ENCODE results near the gene IKBKE. TPM values are rescaled to one million over a fixed set of nuclear protein-coding genes. Genes with fewer than 3 reads are reported as not detected.

The IKBKE gene
- polyA plus RNA-seq, 2 of the 4 experiments (the other 2 are of a cell fraction): 6.3 to 6.4 TPM

DNA sequence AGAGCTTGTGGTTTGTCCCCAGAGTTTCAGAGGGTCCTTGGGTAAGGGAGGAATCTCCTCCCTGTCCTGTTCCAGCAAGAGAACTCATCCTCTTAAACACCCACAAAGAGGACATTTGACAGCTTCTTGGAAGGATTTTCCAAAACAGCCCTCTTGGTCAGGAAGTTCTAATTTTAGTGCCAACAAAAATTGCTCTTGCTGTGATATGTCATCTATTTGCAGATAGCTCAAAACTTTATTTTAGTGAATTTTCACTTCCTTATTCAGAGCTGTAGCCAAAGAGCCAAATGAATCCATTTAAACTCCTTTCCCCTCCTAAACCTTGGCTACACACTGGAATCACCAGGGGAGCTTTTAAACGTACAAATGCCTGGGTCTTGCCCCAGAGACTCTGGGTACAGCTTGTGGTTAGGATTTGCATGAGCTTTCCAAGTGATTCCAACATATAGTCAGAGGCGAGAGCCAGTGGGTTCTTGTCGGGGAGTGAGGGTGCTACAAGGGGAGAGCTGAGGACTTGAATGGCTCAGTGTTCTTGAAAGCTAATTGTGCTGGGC is 25.3 kb downstream of the IKBKE start:
- H3K4me3 ChIP-seq: no peak overlapping the region
- CTCF ChIA-PET: interaction anchor here (0.6 to 10.1 kb wide), 11 partner anchors 7 to 486 kb away, joined by 3 to 121 read pairs (median 5); partner anchors contain the start of gene RASSF5
- H3K4me2 ChIP-seq: no peak overlapping the region
- peaks cover 6% of the 10 kb centered on the region; the same call in 1 of the 3 replicates for H3K4me1 ChIP-seq
- POLR2A ChIA-PET: no interaction called here
- TF ChIP-seq, protein P1, sequence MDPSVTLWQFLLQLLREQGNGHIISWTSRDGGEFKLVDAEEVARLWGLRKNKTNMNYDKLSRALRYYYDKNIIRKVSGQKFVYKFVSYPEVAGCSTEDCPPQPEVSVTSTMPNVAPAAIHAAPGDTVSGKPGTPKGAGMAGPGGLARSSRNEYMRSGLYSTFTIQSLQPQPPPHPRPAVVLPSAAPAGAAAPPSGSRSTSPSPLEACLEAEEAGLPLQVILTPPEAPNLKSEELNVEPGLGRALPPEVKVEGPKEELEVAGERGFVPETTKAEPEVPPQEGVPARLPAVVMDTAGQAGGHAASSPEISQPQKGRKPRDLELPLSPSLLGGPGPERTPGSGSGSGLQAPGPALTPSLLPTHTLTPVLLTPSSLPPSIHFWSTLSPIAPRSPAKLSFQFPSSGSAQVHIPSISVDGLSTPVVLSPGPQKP (IDR thresholded peaks at IDR 0.05; ENCODE audit: low read depth, low read length): no peak
- TF ChIP-seq CBX8 (IDR thresholded peaks at IDR 0.05): no peak
- no peak for TF ChIP-seq CEBPB (IDR thresholded peaks at IDR 0.05)
- TF ChIP-seq FOSL2 (IDR thresholded peaks at IDR 0.05): no peak
- no peak for TF ChIP-seq FOSL2 (CRISPR knock-in tag; IDR thresholded peaks at IDR 0.05)
- TF ChIP-seq FOSB (CRISPR knock-in tag; IDR thresholded peaks at IDR 0.05): no peak
- no peak for TF ChIP-seq CHD2 (IDR thresholded peaks at IDR 0.05; ENCODE audit: low read length, partially characterized antibody)
- no peak for TF ChIP-seq HEYL (CRISPR knock-in tag; IDR thresholded peaks at IDR 0.05)
- no peak for TF ChIP-seq HOXB5 (CRISPR knock-in tag; IDR thresholded peaks at IDR 0.05)
- TF ChIP-seq EHF (CRISPR knock-in tag; IDR thresholded peaks at IDR 0.05): no peak
- no peak for TF ChIP-seq TP53 (CRISPR knock-in tag; IDR thresholded peaks at IDR 0.05)
- TF ChIP-seq, protein P2, sequence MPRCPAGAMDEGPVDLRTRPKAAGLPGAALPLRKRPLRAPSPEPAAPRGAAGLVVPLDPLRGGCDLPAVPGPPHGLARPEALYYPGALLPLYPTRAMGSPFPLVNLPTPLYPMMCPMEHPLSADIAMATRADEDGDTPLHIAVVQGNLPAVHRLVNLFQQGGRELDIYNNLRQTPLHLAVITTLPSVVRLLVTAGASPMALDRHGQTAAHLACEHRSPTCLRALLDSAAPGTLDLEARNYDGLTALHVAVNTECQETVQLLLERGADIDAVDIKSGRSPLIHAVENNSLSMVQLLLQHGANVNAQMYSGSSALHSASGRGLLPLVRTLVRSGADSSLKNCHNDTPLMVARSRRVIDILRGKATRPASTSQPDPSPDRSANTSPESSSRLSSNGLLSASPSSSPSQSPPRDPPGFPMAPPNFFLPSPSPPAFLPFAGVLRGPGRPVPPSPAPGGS (IDR thresholded peaks at IDR 0.05): no peak
- TF ChIP-seq EP300 (IDR thresholded peaks at IDR 0.05): no peak
- TF ChIP-seq FOXS1 (CRISPR knock-in tag; IDR thresholded peaks at IDR 0.05): no peak
- TF ChIP-seq, protein P3, sequence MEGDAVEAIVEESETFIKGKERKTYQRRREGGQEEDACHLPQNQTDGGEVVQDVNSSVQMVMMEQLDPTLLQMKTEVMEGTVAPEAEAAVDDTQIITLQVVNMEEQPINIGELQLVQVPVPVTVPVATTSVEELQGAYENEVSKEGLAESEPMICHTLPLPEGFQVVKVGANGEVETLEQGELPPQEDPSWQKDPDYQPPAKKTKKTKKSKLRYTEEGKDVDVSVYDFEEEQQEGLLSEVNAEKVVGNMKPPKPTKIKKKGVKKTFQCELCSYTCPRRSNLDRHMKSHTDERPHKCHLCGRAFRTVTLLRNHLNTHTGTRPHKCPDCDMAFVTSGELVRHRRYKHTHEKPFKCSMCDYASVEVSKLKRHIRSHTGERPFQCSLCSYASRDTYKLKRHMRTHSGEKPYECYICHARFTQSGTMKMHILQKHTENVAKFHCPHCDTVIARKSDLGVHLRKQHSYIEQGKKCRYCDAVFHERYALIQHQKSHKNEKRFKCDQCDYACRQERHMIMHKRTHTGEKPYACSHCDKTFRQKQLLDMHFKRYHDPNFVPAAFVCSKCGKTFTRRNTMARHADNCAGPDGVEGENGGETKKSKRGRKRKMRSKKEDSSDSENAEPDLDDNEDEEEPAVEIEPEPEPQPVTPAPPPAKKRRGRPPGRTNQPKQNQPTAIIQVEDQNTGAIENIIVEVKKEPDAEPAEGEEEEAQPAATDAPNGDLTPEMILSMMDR (IDR thresholded peaks at IDR 0.05): no peak
- TF ChIP-seq, protein P4, sequence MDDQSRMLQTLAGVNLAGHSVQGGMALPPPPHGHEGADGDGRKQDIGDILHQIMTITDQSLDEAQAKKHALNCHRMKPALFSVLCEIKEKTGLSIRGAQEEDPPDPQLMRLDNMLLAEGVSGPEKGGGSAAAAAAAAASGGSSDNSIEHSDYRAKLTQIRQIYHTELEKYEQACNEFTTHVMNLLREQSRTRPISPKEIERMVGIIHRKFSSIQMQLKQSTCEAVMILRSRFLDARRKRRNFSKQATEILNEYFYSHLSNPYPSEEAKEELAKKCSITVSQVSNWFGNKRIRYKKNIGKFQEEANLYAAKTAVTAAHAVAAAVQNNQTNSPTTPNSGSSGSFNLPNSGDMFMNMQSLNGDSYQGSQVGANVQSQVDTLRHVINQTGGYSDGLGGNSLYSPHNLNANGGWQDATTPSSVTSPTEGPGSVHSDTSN (IDR thresholded peaks at IDR 0.05): no peak
- TF ChIP-seq, protein P5, sequence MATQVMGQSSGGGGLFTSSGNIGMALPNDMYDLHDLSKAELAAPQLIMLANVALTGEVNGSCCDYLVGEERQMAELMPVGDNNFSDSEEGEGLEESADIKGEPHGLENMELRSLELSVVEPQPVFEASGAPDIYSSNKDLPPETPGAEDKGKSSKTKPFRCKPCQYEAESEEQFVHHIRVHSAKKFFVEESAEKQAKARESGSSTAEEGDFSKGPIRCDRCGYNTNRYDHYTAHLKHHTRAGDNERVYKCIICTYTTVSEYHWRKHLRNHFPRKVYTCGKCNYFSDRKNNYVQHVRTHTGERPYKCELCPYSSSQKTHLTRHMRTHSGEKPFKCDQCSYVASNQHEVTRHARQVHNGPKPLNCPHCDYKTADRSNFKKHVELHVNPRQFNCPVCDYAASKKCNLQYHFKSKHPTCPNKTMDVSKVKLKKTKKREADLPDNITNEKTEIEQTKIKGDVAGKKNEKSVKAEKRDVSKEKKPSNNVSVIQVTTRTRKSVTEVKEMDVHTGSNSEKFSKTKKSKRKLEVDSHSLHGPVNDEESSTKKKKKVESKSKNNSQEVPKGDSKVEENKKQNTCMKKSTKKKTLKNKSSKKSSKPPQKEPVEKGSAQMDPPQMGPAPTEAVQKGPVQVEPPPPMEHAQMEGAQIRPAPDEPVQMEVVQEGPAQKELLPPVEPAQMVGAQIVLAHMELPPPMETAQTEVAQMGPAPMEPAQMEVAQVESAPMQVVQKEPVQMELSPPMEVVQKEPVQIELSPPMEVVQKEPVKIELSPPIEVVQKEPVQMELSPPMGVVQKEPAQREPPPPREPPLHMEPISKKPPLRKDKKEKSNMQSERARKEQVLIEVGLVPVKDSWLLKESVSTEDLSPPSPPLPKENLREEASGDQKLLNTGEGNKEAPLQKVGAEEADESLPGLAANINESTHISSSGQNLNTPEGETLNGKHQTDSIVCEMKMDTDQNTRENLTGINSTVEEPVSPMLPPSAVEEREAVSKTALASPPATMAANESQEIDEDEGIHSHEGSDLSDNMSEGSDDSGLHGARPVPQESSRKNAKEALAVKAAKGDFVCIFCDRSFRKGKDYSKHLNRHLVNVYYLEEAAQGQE (IDR thresholded peaks at IDR 0.05): no peak
- no peak for TF ChIP-seq RNF2 (IDR thresholded peaks at IDR 0.05; ENCODE audit: borderline replicate concordance, low read depth)
- TF ChIP-seq HOXA7 (CRISPR knock-in tag; IDR thresholded peaks at IDR 0.05): no peak
- no peak for TF ChIP-seq KDM5A (IDR thresholded peaks at IDR 0.05)
- H3K27ac ChIP-seq: no peak overlapping the region
- ATAC-seq (no peak), FAIRE-seq (no peak), DNase-seq (ENCODE audit: low read depth in 1 of 2, low spot score in 1 of 2) (no peak)
- 62% methylated on average over 3 of the region's 3 CpGs for WGBS (ENCODE audit: missing lambda C conversion rate)
- H3K9me3 ChIP-seq: no peaks in the 10 kb centered on the region
